ENCODE results near the gene EPB41L4B. TPM values are rescaled to one million over a fixed set of nuclear protein-coding genes. Genes with fewer than 3 reads are reported as not detected.

Gene EPB41L4B
- total RNA-seq, 1 experiment from 2014 or later: 20.2 TPM

GRCh38 chr9:109191746-109192145 lies 129.1 kb downstream of the EPB41L4B start:
- no peaks in the 10 kb centered on the region for H3K27me3 Mint-ChIP-seq (ENCODE audit: insufficient read depth, unreplicated experiment)
- intact Hi-C loops (cut with micrococcal nuclease): loop anchor here (1.0 kb wide), 1 partner anchor 130 kb away; the partner anchor contains the start of gene EPB41L4B
- no peak for DNase-seq (ENCODE audit: unreplicated experiment)
- no peaks in the 10 kb centered on the region for H3K36me3 Mint-ChIP-seq (ENCODE audit: insufficient read depth, unreplicated experiment)
- no peak for TF ChIP-seq CTCF (IDR thresholded peaks at IDR 0.05; ENCODE audit: unreplicated experiment)
- H3K27ac Mint-ChIP-seq (ENCODE audit: low read depth, unreplicated experiment): no peak overlapping the region
- no peaks in the 10 kb centered on the region for H3K9me3 Mint-ChIP-seq (ENCODE audit: unreplicated experiment)
- CTCF ChIA-PET: interaction anchor here (0.6 to 3.3 kb wide), 3 partner anchors 8 to 18 kb away, joined by 3 to 20 read pairs (median 4); no protein-coding TSS in a partner anchor
- POLR2A ChIA-PET: interaction anchor here (1.4 kb wide), 1 partner anchor 127 kb away, joined by 3 read pairs; no protein-coding TSS in a partner anchor
- no TSS peak for BruUV-seq (replicated peaks)
- no peaks in the 10 kb centered on the region for H3K4me1 Mint-ChIP-seq (ENCODE audit: insufficient read depth, unreplicated experiment)
- no peak overlapping the region for H3K4me3 Mint-ChIP-seq (ENCODE audit: unreplicated experiment)

GRCh38 chr9:109190151-109190550 lies 130.7 kb downstream of the EPB41L4B start:
- intact Hi-C loops (cut with micrococcal nuclease): no loop called here

GRCh38 chr9:109186857-109187520 lies 133.9 kb downstream of the EPB41L4B start:
- no peaks in the 10 kb centered on the region for H3K36me3 Mint-ChIP-seq (ENCODE audit: insufficient read depth, unreplicated experiment)
- intact Hi-C loops (cut with micrococcal nuclease): no loop called here
- DNase-seq (ENCODE audit: unreplicated experiment): no peak
- CTCF ChIA-PET: no interaction called here
- H3K4me1 Mint-ChIP-seq (ENCODE audit: insufficient read depth, unreplicated experiment): no peaks in the 10 kb centered on the region
- H3K27ac Mint-ChIP-seq (ENCODE audit: low read depth, unreplicated experiment): no peak overlapping the region
- no TSS peak for BruUV-seq (replicated peaks)
- H3K4me3 Mint-ChIP-seq (ENCODE audit: unreplicated experiment): no peak overlapping the region
- TF ChIP-seq CTCF (IDR thresholded peaks at IDR 0.05; ENCODE audit: unreplicated experiment): no peak
- no peaks in the 10 kb centered on the region for H3K27me3 Mint-ChIP-seq (ENCODE audit: insufficient read depth, unreplicated experiment)
- no peaks in the 10 kb centered on the region for H3K9me3 Mint-ChIP-seq (ENCODE audit: unreplicated experiment)
- POLR2A ChIA-PET: no interaction called here

More at GRCh38 chr9:109190151-109190550, 130.7 kb downstream of the EPB41L4B start:
- no peaks in the 10 kb centered on the region for H3K9me3 Mint-ChIP-seq (ENCODE audit: unreplicated experiment)
- ChIA-PET POLR2A (interaction anchor here (0.6 kb wide), 1 partner anchor 285 kb away, joined by 3 read pairs; no protein-coding TSS in a partner anchor), CTCF (interaction anchor here (0.6 to 1.3 kb wide), 2 partner anchors 47 to 129 kb away, joined by 3 read pairs; no protein-coding TSS in a partner anchor)
- BruUV-seq (replicated peaks): no TSS peak
- TF ChIP-seq CTCF (IDR thresholded peaks at IDR 0.05; ENCODE audit: unreplicated experiment): no peak
- H3K4me1 Mint-ChIP-seq (ENCODE audit: insufficient read depth, unreplicated experiment): no peaks in the 10 kb centered on the region
- no peak overlapping the region for H3K27ac Mint-ChIP-seq (ENCODE audit: low read depth, unreplicated experiment)
- no peak overlapping the region for H3K4me3 Mint-ChIP-seq (ENCODE audit: unreplicated experiment)
- H3K27me3 Mint-ChIP-seq (ENCODE audit: insufficient read depth, unreplicated experiment): no peaks in the 10 kb centered on the region
- H3K36me3 Mint-ChIP-seq (ENCODE audit: insufficient read depth, unreplicated experiment): no peaks in the 10 kb centered on the region
- DNase-seq (ENCODE audit: unreplicated experiment): no peak

GRCh38 chr9:109182940-109183798 lies 137.7 kb downstream of the EPB41L4B start:
- intact Hi-C loops (cut with micrococcal nuclease): loop anchor here (1.0 to 5.0 kb wide), 4 partner anchors 49 to 218 kb away; partner anchors contain the start of gene EPB41L4B
- H3K9me3 Mint-ChIP-seq (ENCODE audit: unreplicated experiment): no peaks in the 10 kb centered on the region

More at GRCh38 chr9:109182940-109183798, 137.7 kb downstream of the EPB41L4B start:
- peak; percentile 65 for DNase-seq (ENCODE audit: unreplicated experiment)
- Mint-ChIP-seq H3K36me3 (ENCODE audit: insufficient read depth, unreplicated experiment) (no peaks in the 10 kb centered on the region), H3K27me3 (ENCODE audit: insufficient read depth, unreplicated experiment) (no peaks in the 10 kb centered on the region), H3K4me1 (ENCODE audit: insufficient read depth, unreplicated experiment) (no peaks in the 10 kb centered on the region), H3K4me3 (ENCODE audit: unreplicated experiment) (no peak overlapping the region), H3K27ac (ENCODE audit: low read depth, unreplicated experiment) (no peak overlapping the region)
- BruUV-seq (replicated peaks): no TSS peak
- CTCF ChIA-PET: interaction anchor here (0.6 to 3.3 kb wide), 45 partner anchors 9 to 380 kb away, joined by 3 to 31 read pairs (median 3); no protein-coding TSS in a partner anchor
- POLR2A ChIA-PET: interaction anchor here (0.5 to 0.6 kb wide), 2 partner anchors 63 to 293 kb away, joined by 3 to 4 read pairs; no protein-coding TSS in a partner anchor
- peak; percentile 5 for TF ChIP-seq CTCF (IDR thresholded peaks at IDR 0.05; ENCODE audit: unreplicated experiment)

All from MCF 10A (cell line).